Psoas muscle (tissue), 8 donors: ENCODE results near the gene DOK6. TPM values are rescaled to one million over a fixed set of nuclear protein-coding genes. Genes with fewer than 3 reads are reported as not detected.

Source experiments
- ATAC-seq, 4 donors: fragments of 200-7000 bp; cut with Tn5 transposase; one replicate each; pipeline ENCODE4 v1.9.1; 2020; ENCODE audit warnings: moderate library complexity in 3 of 4, mild to moderate bottlenecking in 2 of 4
- DNase-seq, 2 donors: peaks; one replicate each; pipeline ENCODE4 v3.0.0-alpha.2; 2020
- H3K27ac ChIP-seq: fragments of 200-600 bp; one replicate; pipeline ENCODE4 v1.8.0; 2022
- H3K27me3 ChIP-seq, 3 donors: fragments of 200-600 bp in 1 of 3; one replicate each; pipeline versions ENCODE4 v1.6.1 to v1.8.0; 2013 to 2022; ENCODE audit warnings: low read length in 2 of 3, mild to moderate bottlenecking in 2 of 3, moderate library complexity in 1 of 3; ENCODE audit not compliant: insufficient read depth in 3 of 3
- H3K36me3 ChIP-seq, 2 donors: fragments of 200-600 bp in 1 of 2; one replicate each; pipeline versions ENCODE4 v1.6.1 to v1.8.0; 2013 to 2022; ENCODE audit warnings: low read depth in 1 of 2, mild to moderate bottlenecking in 1 of 2, moderate library complexity in 1 of 2; ENCODE audit not compliant: insufficient read depth in 1 of 2
- H3K4me1 ChIP-seq: fragments of 200-600 bp; one replicate; pipeline ENCODE4 v1.8.0; 2022
- H3K4me3 ChIP-seq: fragments of 200-600 bp; one replicate; pipeline ENCODE4 v1.8.0; 2022; ENCODE audit warnings: mild to moderate bottlenecking
- H3K9me3 ChIP-seq: fragments of 200-600 bp; one replicate; pipeline ENCODE4 v1.8.0; 2022
- CTCF ChIP-seq: fragments of 200-600 bp; IDR thresholded peaks from one replicate; pipeline ENCODE4 v1.8.0; 2022; ENCODE audit warnings: antibody characterized with exemption
- WGBS, 3 donors: extraction: QIAGEN DNeasy Blood & Tissue Kit; methylation state at CpG; one replicate each; pipeline versions ENCODE4 v1.1.6 to v1.1.7; 2013; 5-methylcytosine and 5-hydroxymethylcytosine counted together
- intact Hi-C, 2 donors: fragments of 100-400 bp; cut with DNase I; formaldehyde crosslinking; loops; one replicate each; pipeline versions ENCODE4 v1.11.0 to v1.14.2; 2022
- polyA plus RNA-seq, 3 donors: library from polyadenylated mRNA; stranded (reverse); fragments of 200-250 nt; gene quantifications; one replicate each; pipeline ENCODE4 v1.2.3, GENCODE V29; 2013
- total RNA-seq, 4 donors: library from RNA; stranded (reverse); fragmentation: NEBNext Ultra II Directional in 2 of 4; extraction: Animal tissue kit (Norgen Biotek cat#: 25700) in 2 of 4; gene quantifications; one replicate each; pipeline versions ENCODE4 v1.2.1 to v1.2.4, GENCODE V29; 2021 to 2023
- donor health status: healthy with polysubstance abuse.
- donor health status: DM: no; HTN: no; CAD: no; lungs with moderate emphysema.
- donor health status: Bipolar disorder and iron deficiency.
- donor health status: healthy.
- donor health status: DM: yes; HTN: yes; CAD: no.
- donor health status: DM: no; HTN: no; CAD: no.
- donor health status: DM: no; HTN: no; CAD: no.
- donor health status: DM: yes; HTN: yes; CAD: no.

DOK6 gene
- total and polyA plus RNA-seq, 7 donors: 0.05 to 0.97 (median 0.18) TPM

GRCh38 chr18:69790649-69791048 is 390.0 kb downstream of the DOK6 start:
- no peaks in the 10 kb centered on the region for H3K27me3 ChIP-seq
- no peak for TF ChIP-seq CTCF
- intact Hi-C loops: no loop called here

GRCh38 chr18:69795791-69796190 is 395.1 kb downstream of the DOK6 start:
- H3K9me3 ChIP-seq: no peaks in the 10 kb centered on the region
- no peak overlapping the region for H3K27ac ChIP-seq
- WGBS, 3 donors: 29 to 41% (median 35%) methylated on average over 5 of the region's 5 CpGs
- no peaks in the 10 kb centered on the region for H3K36me3 ChIP-seq
- H3K4me3 ChIP-seq: no peak overlapping the region
- intact Hi-C loops: no loop called here
- ATAC-seq: no peak
- no peaks in the 10 kb centered on the region for H3K27me3 ChIP-seq
- TF ChIP-seq CTCF: no peak
- DNase-seq: no peak
- H3K4me1 ChIP-seq: no peaks in the 10 kb centered on the region

More at GRCh38 chr18:69790649-69791048, 390.0 kb downstream of the DOK6 start:
- H3K4me3 ChIP-seq: no peak overlapping the region
- DNase-seq: no peak
- no peaks in the 10 kb centered on the region for H3K9me3 ChIP-seq
- H3K4me1 ChIP-seq: no peaks in the 10 kb centered on the region
- H3K27ac ChIP-seq: no peak overlapping the region
- ATAC-seq: no peak
- no peaks in the 10 kb centered on the region for H3K36me3 ChIP-seq

GRCh38 chr18:69804776-69805501 is 404.3 kb downstream of the DOK6 start:
- DNase-seq (no peak), ATAC-seq (no peak)
- Histone ChIP-seq H3K9me3 (no peaks in the 10 kb centered on the region), H3K27ac (no peak overlapping the region), H3K36me3 (no peaks in the 10 kb centered on the region), H3K27me3 (no peaks in the 10 kb centered on the region), H3K4me3 (no peak overlapping the region), H3K4me1 (no peaks in the 10 kb centered on the region)
- intact Hi-C loops: no loop called here
- no peak for TF ChIP-seq CTCF
- 75 to 83% (median 79%) methylated on average over 5 of the region's 5 CpGs for WGBS, 3 donors

- Histone ChIP-seq H3K27ac (no peak overlapping the region), H3K4me1 (no peaks in the 10 kb centered on the region), H3K4me3 (no peak overlapping the region), H3K9me3 (no peaks in the 10 kb centered on the region), H3K27me3 (no peaks in the 10 kb centered on the region), H3K36me3 (no peaks in the 10 kb centered on the region)
- ATAC-seq (no peak), DNase-seq (no peak)
- TF ChIP-seq CTCF: no peak
- 62 to 72% (median 67%) methylated on average over 2 of the region's 2 CpGs for WGBS, 3 donors
- intact Hi-C loops: no loop called here
Measured at GRCh38 chr18:69808399-69808798, 407.7 kb downstream of the DOK6 start.

GRCh38 chr18:69813559-69813958 is 412.9 kb downstream of the DOK6 start:
- no peak for ATAC-seq
- intact Hi-C loops: no loop called here
- WGBS, 3 donors: 92 to 97% (median 94%) methylated on average over 1 of the region's 1 CpG

More at GRCh38 chr18:69813559-69813958, 412.9 kb downstream of the DOK6 start:
- no peak for TF ChIP-seq CTCF
- Histone ChIP-seq H3K9me3 (no peaks in the 10 kb centered on the region), H3K27me3 (no peaks in the 10 kb centered on the region), H3K4me1 (no peaks in the 10 kb centered on the region), H3K27ac (no peak overlapping the region), H3K36me3 (no peaks in the 10 kb centered on the region), H3K4me3 (no peak overlapping the region)
- DNase-seq: no peak
